ENCODE data around the gene KIF2C.
A peak's percentile ranks its signal among the peaks of the same experiment; 100 is the strongest.
"Not testable (repeated sequence)": the region's sequence is repeated elsewhere in the genome, so short reads cannot be mapped to it uniquely, and the experiment has no call there.

The KIF2C gene

DNA sequence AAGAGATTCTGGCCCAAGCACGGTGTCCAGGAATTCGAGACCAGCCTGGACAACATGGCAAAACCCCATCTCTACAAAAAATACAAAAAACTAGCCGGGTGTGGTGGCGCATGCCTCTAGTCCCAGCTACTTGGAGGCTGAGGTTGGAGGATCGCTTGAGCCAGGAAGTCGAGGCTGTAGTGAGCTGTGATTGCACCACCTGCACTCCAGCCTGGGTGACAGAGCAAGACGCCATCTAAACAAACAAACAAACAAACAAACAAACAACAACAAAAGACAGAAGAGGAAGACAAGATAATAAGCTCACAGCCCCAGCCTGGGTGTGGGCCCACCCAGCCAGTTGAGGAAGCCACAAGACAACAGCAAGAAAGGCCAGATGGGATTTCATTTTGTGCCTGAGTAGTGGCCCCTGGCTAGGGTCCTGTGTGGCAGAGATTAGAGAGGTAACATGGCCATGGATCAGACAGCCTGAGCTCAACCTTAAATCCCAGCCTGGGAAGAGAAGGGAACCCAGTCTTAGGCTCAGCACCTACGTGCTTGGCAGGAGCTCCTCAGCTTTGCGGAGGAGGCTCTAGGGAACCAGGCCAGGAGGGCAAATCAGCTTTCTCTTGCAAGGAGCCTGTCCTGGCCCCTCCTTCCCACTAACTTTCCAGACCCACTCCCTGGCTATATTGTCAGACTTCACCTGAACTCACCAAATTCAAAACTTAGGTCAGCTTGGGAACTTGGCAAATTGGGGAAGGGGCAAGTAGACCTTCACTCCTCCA, 53.3 kb downstream of the KIF2C start:
- H3K9ac ChIP-seq (ENCODE audit: low read depth in 1 of 2, low read length in 2 of 2) = no peak overlapping the region
- no peak overlapping the region for H3K4me3 ChIP-seq (ENCODE audit: low read length in 2 of 2)
- H3K27ac ChIP-seq (ENCODE audit: low read depth in 2 of 2, low read length in 2 of 2) = no peak overlapping the region
- no peaks in the 10 kb centered on the region for H3K27me3 ChIP-seq (ENCODE audit: control insufficient read depth in 2 of 2, insufficient read depth in 2 of 2, low read length in 2 of 2)
- no peaks in the 10 kb centered on the region for H3K9me3 ChIP-seq (ENCODE audit: control insufficient read depth in 2 of 2, low read length in 2 of 2)
- peaks cover 0 to 7% of the 10 kb centered on the region in 2 donors for H3K4me1 ChIP-seq (ENCODE audit: control insufficient read depth in 2 of 2, insufficient read depth in 2 of 2, low read length in 2 of 2)
- H3K36me3 ChIP-seq (ENCODE audit: control insufficient read depth in 2 of 2, insufficient read depth in 2 of 2, low read length in 2 of 2) = no peaks in the 10 kb centered on the region

DNA sequence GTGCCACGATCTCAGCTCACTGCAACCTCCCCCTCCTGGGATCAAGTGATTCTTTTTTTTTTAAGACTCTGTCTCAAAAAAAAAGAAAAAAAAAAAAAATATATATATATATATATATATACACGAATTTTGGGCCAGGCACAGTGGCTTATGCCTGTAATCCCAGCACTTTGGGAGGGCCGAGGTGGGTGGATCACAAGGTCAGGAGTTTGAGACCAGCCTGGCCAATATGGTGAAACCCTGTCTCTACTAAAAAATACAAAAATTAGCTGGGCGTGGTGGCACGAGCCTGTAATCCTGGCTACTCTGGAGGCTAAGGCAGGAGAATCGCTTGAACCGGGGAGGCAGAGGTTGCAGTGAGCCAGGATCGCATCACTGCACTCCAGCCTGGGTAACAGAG, 58.2 kb downstream of the KIF2C start:
- H3K9me3 ChIP-seq (ENCODE audit: control insufficient read depth in 2 of 2, low read length in 2 of 2); H3K36me3 ChIP-seq (ENCODE audit: control insufficient read depth in 2 of 2, insufficient read depth in 2 of 2, low read length in 2 of 2); H3K27ac ChIP-seq (ENCODE audit: low read depth in 2 of 2, low read length in 2 of 2); H3K9ac ChIP-seq (ENCODE audit: low read depth in 1 of 2, low read length in 2 of 2); H3K27me3 ChIP-seq (ENCODE audit: control insufficient read depth in 2 of 2, insufficient read depth in 2 of 2, low read length in 2 of 2); H3K4me3 ChIP-seq (ENCODE audit: low read length in 2 of 2): not testable (repeated sequence)
- H3K4me1 ChIP-seq (ENCODE audit: control insufficient read depth in 2 of 2, insufficient read depth in 2 of 2, low read length in 2 of 2) = peaks cover 12 to 16% of the 10 kb centered on the region in 2 donors

DNA sequence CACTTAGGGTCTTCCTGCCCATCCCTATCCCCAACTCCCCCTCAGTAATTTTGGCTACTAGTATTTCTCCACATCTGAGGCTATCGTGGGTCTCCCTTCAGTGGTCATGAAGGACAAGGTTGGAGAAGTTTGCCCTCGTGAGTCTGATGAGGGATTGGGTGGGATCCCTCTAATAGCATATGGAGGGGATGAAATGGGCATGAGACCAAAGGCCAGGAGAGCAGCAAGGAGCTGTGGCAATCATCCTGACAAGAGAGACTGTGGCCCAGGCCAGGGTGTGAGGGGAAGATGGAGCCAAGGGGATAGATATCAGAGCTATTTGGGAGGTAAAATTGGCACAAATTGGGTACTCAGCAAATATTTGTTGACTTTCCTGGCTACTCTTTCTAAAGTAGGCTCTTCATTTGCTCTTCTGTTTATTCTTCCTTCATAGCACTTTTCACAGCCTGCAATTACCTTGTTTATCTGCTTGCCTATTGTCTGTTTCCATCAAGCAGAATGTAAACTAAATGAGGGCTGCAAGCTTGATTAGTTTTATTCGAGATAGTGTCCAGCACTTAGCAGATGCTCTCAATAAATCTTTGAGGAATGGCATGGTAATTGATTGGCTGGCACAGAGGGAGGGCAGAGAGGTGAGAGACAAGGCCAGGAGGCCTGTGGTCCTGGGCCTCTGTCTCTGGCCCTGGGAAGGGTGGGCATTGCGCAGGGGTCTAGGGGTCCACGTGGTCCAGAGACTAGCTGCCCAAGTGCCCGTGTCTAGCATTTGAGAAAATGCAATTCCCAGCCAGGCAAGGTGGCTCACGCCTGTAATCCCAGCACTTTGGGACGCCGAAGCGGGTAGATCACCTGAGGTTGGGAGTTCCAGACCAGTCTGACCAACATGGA, 59.1 kb downstream of the KIF2C start:
- H3K4me1 ChIP-seq (ENCODE audit: control insufficient read depth in 2 of 2, insufficient read depth in 2 of 2, low read length in 2 of 2) = peaks cover 12 to 16% of the 10 kb centered on the region in 2 donors
- no peaks in the 10 kb centered on the region for H3K27me3 ChIP-seq (ENCODE audit: control insufficient read depth in 2 of 2, insufficient read depth in 2 of 2, low read length in 2 of 2)
- H3K36me3 ChIP-seq (ENCODE audit: control insufficient read depth in 2 of 2, insufficient read depth in 2 of 2, low read length in 2 of 2) = peaks cover 2 to 6% of the 10 kb centered on the region in 2 donors
- no peak overlapping the region for H3K4me3 ChIP-seq (ENCODE audit: low read length in 2 of 2)
- peak overlapping the region; percentile 32 to 93 for H3K9ac ChIP-seq (ENCODE audit: low read depth in 1 of 2, low read length in 2 of 2)
- H3K9me3 ChIP-seq (ENCODE audit: control insufficient read depth in 2 of 2, low read length in 2 of 2) = no peaks in the 10 kb centered on the region
- H3K27ac ChIP-seq (ENCODE audit: low read depth in 2 of 2, low read length in 2 of 2) = no peak overlapping the region

DNA sequence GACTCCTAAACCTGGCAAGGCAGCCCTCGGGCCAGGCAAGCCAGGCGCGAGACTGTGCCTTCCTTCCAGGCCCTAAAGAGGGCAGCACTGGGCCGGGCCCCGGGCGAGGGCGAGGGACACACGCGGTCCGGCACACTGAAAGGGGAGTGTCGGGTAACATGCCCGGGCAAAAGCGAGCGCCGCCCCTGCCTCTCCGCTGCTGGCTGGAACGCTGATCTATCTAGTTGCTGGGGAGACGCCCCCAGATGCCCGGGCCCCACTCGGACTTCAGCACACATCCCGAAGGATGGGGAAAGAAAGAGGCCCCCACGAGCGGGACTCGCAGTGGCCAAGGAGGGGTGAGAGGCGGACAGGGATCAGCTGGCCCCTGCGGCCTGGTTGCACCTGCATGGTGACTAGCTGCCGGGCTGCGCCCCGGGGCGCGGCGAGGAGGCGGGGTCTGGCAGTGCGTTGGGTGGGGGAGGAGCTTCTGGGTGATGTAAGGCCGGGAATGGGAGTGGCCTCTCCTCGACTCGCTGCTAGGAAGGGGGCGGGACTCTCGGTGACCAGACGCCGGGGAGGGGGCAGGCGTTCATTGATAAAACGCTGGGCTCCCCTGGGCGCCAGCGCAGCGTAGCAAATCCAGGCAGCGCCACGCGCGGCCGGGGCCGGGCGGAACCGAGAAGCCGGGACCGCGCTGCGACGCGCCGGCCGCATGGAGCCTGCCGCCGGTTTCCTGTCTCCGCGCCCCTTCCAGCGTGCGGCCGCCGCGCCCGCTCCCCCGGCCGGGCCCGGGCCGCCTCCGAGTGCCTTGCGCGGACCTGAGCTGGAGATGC, 60.3 kb downstream of the KIF2C start, which contains the start of gene PLK3:
PLK3 (plus strand) TSS at position 608 of the 815 bp plus-strand sequence; CDS start at position 695, 87 bp downstream.
- peak within 1 kb of the TSS; percentile 75 to 87 for H3K4me3 ChIP-seq (ENCODE audit: low read length in 2 of 2)
- no peaks in the 10 kb centered on the region for H3K27me3 ChIP-seq (ENCODE audit: control insufficient read depth in 2 of 2, insufficient read depth in 2 of 2, low read length in 2 of 2)
- H3K27ac ChIP-seq (ENCODE audit: low read depth in 2 of 2, low read length in 2 of 2) = peak within 1 kb of the TSS; percentile 96
- H3K9me3 ChIP-seq (ENCODE audit: control insufficient read depth in 2 of 2, low read length in 2 of 2) = no peaks in the 10 kb centered on the region
- peaks cover 10 to 11% of the 10 kb centered on the region in 2 donors for H3K36me3 ChIP-seq (ENCODE audit: control insufficient read depth in 2 of 2, insufficient read depth in 2 of 2, low read length in 2 of 2)
- H3K9ac ChIP-seq (ENCODE audit: low read depth in 1 of 2, low read length in 2 of 2) = peak within 1 kb of the TSS; percentile 86 to 93
- H3K4me1 ChIP-seq (ENCODE audit: control insufficient read depth in 2 of 2, insufficient read depth in 2 of 2, low read length in 2 of 2) = peaks cover 12 to 16% of the 10 kb centered on the region in 2 donors

DNA sequence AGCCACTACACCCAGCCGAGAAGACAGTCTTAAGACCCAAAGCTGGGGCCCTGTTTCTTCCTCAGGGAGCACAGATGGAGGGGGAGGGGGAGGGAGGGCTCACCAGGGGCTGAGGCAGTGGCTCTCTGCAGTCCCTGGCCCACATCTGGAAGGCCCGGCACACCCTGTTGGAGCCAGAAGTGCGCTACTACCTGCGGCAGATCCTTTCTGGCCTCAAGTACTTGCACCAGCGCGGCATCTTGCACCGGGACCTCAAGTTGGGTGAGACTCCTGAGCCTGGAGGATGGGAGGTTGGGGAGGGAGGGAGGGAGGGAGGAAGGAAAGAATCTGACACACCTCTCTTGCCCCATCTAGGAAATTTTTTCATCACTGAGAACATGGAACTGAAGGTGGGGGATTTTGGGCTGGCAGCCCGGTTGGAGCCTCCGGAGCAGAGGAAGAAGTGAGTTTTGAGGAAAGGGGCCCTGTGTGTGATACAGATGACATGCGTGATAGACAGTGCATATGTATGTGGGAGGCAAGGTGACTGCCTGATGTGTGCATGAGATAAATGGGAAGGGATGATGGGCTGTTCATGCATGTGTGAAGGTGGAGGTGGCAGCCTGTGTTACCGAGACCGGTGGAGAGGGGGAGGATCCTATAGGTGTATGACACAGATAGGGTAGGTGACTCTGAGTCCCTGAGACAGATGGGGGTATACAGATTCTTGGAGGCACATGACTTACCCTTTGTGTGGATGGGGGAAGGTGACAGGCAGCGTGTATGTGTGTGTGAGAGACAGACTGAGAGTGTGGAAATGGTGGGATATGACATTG, 62.1 kb downstream of the KIF2C start:
- H3K36me3 ChIP-seq (ENCODE audit: control insufficient read depth in 2 of 2, insufficient read depth in 2 of 2, low read length in 2 of 2) = peaks cover 14 to 15% of the 10 kb centered on the region in 2 donors
- peaks cover 18 to 20% of the 10 kb centered on the region in 2 donors for H3K4me1 ChIP-seq (ENCODE audit: control insufficient read depth in 2 of 2, insufficient read depth in 2 of 2, low read length in 2 of 2)
- H3K27me3 ChIP-seq (ENCODE audit: control insufficient read depth in 2 of 2, insufficient read depth in 2 of 2, low read length in 2 of 2) = no peaks in the 10 kb centered on the region
- H3K9ac ChIP-seq (ENCODE audit: low read depth in 1 of 2, low read length in 2 of 2) = peak overlapping the region in 1 of 2 donors; percentile 15
- H3K4me3 ChIP-seq (ENCODE audit: low read length in 2 of 2) = peak overlapping the region; percentile 17 to 66
- H3K27ac ChIP-seq (ENCODE audit: low read depth in 2 of 2, low read length in 2 of 2) = peak overlapping the region in 1 of 2 donors; percentile 11
- H3K9me3 ChIP-seq (ENCODE audit: control insufficient read depth in 2 of 2, low read length in 2 of 2) = no peaks in the 10 kb centered on the region

DNA sequence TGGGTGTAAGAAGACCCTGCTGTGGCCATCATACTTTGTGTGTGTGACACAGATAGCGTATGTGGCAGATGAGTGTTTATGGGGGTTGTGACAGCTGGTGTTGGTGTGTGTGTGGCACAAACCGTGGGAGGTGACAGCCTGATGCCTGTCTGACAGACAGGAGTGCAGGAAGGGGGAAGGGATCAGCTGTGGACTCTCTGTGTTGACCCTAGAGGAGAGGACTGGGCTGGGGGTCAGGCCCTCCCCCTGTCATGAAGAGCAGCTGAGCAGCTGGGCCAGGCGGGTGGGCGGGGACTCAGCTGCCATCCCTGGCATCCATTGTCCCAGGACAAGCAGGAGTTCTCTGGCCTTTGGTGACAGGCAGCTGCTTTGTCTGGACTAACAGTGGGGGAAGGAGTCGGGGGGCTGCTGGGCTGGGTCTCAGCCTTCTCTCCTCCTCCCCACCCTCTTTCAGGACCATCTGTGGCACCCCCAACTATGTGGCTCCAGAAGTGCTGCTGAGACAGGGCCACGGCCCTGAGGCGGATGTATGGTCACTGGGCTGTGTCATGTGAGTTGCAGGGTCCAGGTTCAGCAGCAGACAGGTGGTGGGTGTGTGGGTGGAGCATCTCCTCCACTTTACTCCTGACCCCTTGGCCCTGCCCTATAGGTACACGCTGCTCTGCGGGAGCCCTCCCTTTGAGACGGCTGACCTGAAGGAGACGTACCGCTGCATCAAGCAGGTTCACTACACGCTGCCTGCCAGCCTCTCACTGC, 62.8 kb downstream of the KIF2C start:
- Histone ChIP-seq H3K9me3 (ENCODE audit: control insufficient read depth in 2 of 2, low read length in 2 of 2) (no peaks in the 10 kb centered on the region), H3K9ac (ENCODE audit: low read depth in 1 of 2, low read length in 2 of 2) (peak overlapping the region in 1 of 2 donors; percentile 15), H3K4me1 (ENCODE audit: control insufficient read depth in 2 of 2, insufficient read depth in 2 of 2, low read length in 2 of 2) (peaks cover 26 to 28% of the 10 kb centered on the region in 2 donors), H3K36me3 (ENCODE audit: control insufficient read depth in 2 of 2, insufficient read depth in 2 of 2, low read length in 2 of 2) (peaks cover 14 to 15% of the 10 kb centered on the region in 2 donors), H3K27ac (ENCODE audit: low read depth in 2 of 2, low read length in 2 of 2) (peak overlapping the region in 1 of 2 donors; percentile 11), H3K4me3 (ENCODE audit: low read length in 2 of 2) (peak overlapping the region in 1 of 2 donors; percentile 66), H3K27me3 (ENCODE audit: control insufficient read depth in 2 of 2, insufficient read depth in 2 of 2, low read length in 2 of 2) (no peaks in the 10 kb centered on the region)

DNA sequence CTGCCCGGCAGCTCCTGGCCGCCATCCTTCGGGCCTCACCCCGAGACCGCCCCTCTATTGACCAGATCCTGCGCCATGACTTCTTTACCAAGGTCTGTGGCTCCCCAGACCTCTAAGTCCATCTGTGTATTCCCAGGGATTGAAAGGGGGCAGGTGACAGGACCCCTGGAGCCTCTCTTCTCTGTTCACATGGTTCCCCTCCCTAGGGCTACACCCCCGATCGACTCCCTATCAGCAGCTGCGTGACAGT, 63.4 kb downstream of the KIF2C start:
- peaks cover 31 to 33% of the 10 kb centered on the region in 2 donors for H3K4me1 ChIP-seq (ENCODE audit: control insufficient read depth in 2 of 2, insufficient read depth in 2 of 2, low read length in 2 of 2)
- H3K27ac ChIP-seq (ENCODE audit: low read depth in 2 of 2, low read length in 2 of 2) = no peak overlapping the region
- no peaks in the 10 kb centered on the region for H3K9me3 ChIP-seq (ENCODE audit: control insufficient read depth in 2 of 2, low read length in 2 of 2)
- no peaks in the 10 kb centered on the region for H3K27me3 ChIP-seq (ENCODE audit: control insufficient read depth in 2 of 2, insufficient read depth in 2 of 2, low read length in 2 of 2)
- peaks cover 14 to 15% of the 10 kb centered on the region in 2 donors for H3K36me3 ChIP-seq (ENCODE audit: control insufficient read depth in 2 of 2, insufficient read depth in 2 of 2, low read length in 2 of 2)
- no peak overlapping the region for H3K9ac ChIP-seq (ENCODE audit: low read depth in 1 of 2, low read length in 2 of 2)
- no peak overlapping the region for H3K4me3 ChIP-seq (ENCODE audit: low read length in 2 of 2)

DNA sequence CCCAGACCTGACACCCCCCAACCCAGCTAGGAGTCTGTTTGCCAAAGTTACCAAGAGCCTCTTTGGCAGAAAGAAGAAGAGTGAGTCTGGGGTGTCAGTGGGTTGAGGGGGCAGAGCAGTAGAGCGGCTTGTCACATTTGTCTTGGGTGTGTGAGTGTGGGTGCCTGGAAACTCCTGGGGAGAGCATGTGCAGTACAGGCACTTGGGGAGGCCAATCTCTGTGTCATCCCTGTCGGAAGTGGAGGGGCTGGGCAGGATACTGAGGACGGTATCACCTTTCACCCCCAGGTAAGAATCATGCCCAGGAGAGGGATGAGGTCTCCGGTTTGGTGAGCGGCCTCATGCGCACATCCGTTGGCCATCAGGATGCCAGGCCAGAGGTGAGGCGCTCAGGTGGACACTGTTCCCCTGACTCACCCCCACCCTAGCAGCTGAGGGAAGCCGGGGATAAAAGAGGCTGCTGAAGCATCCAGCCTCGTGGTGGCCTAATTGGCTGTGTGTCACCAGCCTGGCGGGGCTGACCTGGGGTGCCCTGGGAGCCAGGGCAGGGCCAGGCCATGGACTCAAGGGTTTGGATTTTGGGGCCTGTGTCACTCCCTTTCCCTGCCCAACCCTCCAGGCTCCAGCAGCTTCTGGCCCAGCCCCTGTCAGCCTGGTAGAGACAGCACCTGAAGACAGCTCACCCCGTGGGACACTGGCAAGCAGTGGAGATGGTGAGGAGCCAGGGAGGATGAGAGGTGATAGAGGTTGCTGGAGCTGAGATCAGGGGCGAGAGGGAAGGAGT, 63.9 kb downstream of the KIF2C start:
- H3K9ac ChIP-seq (ENCODE audit: low read depth in 1 of 2, low read length in 2 of 2) = no peak overlapping the region
- H3K36me3 ChIP-seq (ENCODE audit: control insufficient read depth in 2 of 2, insufficient read depth in 2 of 2, low read length in 2 of 2) = peaks cover 14 to 15% of the 10 kb centered on the region in 2 donors
- peaks cover 36 to 38% of the 10 kb centered on the region in 2 donors for H3K4me1 ChIP-seq (ENCODE audit: control insufficient read depth in 2 of 2, insufficient read depth in 2 of 2, low read length in 2 of 2)
- no peak overlapping the region for H3K4me3 ChIP-seq (ENCODE audit: low read length in 2 of 2)
- no peaks in the 10 kb centered on the region for H3K27me3 ChIP-seq (ENCODE audit: control insufficient read depth in 2 of 2, insufficient read depth in 2 of 2, low read length in 2 of 2)
- H3K27ac ChIP-seq (ENCODE audit: low read depth in 2 of 2, low read length in 2 of 2) = peak overlapping the region in 1 of 2 donors; percentile 16
- H3K9me3 ChIP-seq (ENCODE audit: control insufficient read depth in 2 of 2, low read length in 2 of 2) = no peaks in the 10 kb centered on the region

Data from mucosa of rectum (tissue), 2 donors.